Keratinocyte (primary cell): ENCODE results near the gene UVSSA. TPM values are rescaled to one million over a fixed set of nuclear protein-coding genes. Genes with fewer than 3 reads are reported as not detected.

Source experiments
- DNase-seq: peaks from one replicate; pipeline ENCODE4 v3.0.0-alpha.2; 2011; ENCODE audit warnings: low read depth, missing footprints, low spot score
- FAIRE-seq: peaks from 2 replicates; lab custom pipeline; 2011; peaks lifted over from hg19 to GRCh38; lab: Jason Lieb, UNC
- H2AFZ ChIP-seq: 2 replicates; pipeline ENCODE4 v1.6.0; 2012; ENCODE audit warnings: low read length, control low read depth, inconsistent platforms; ENCODE audit not compliant: control insufficient read depth
- H3K27ac ChIP-seq: 2 replicates; pipeline ENCODE4 v1.5.1; 2011; ENCODE audit warnings: low read length; ENCODE audit not compliant: control insufficient read depth, insufficient read depth
- H3K27me3 ChIP-seq: 3 replicates; pipeline ENCODE4 v1.6.0; 2011; ENCODE audit warnings: low read length; ENCODE audit not compliant: control insufficient read depth, insufficient read depth; ENCODE audit errors: extremely low read depth
- H3K36me3 ChIP-seq, 2 experiments: 2 replicates in 1 of 2; 3 replicates in 1 of 2; pipeline ENCODE4 v1.5.1; 2011; ENCODE audit warnings: low read length in 2 of 2, mild to moderate bottlenecking in 1 of 2; ENCODE audit not compliant: control insufficient read depth in 2 of 2, insufficient read depth in 2 of 2; ENCODE audit errors: extremely low read depth in 1 of 2
- H3K4me1 ChIP-seq: 3 replicates; pipeline ENCODE4 v1.5.1; 2011; ENCODE audit warnings: low read length; ENCODE audit not compliant: control insufficient read depth, insufficient read depth; ENCODE audit errors: extremely low read depth
- H3K4me2 ChIP-seq: 3 replicates; pipeline ENCODE4 v1.6.0; 2011; ENCODE audit warnings: low read depth, low read length; ENCODE audit not compliant: control insufficient read depth, insufficient read depth; ENCODE audit errors: extremely low read depth
- H3K4me3 ChIP-seq, 3 experiments: fragments of 200-600 bp in 1 of 3; sonication (generic) in 1 of 3; 2 replicates in 2 of 3; 3 replicates in 1 of 3; pipeline ENCODE4 v1.5.1; 2011 to 2016; ENCODE audit warnings: low read length in 3 of 3, mild to moderate bottlenecking in 3 of 3, control low read depth in 2 of 3, inconsistent platforms in 1 of 3, low read depth in 1 of 3, mixed read lengths in 1 of 3, mixed run types in 1 of 3, moderate library complexity in 1 of 3; ENCODE audit not compliant: control insufficient read depth in 2 of 3, insufficient read depth in 2 of 3; ENCODE audit errors: extremely low read depth in 1 of 3
- H3K79me2 ChIP-seq: 2 replicates; pipeline ENCODE4 v1.6.0; 2012; ENCODE audit warnings: low read length; ENCODE audit not compliant: control insufficient read depth, insufficient read depth
- H3K9ac ChIP-seq: 3 replicates; pipeline ENCODE4 v1.6.0; 2011; ENCODE audit warnings: low read length; ENCODE audit not compliant: control insufficient read depth, insufficient read depth; ENCODE audit errors: extremely low read depth
- H3K9me1 ChIP-seq: 3 replicates; pipeline ENCODE4 v1.6.0; 2011; ENCODE audit warnings: low read length; ENCODE audit not compliant: control insufficient read depth, insufficient read depth; ENCODE audit errors: extremely low read depth
- H3K9me3 ChIP-seq: 2 replicates; pipeline ENCODE4 v1.5.1; 2012; ENCODE audit warnings: low read depth, low read length; ENCODE audit not compliant: control insufficient read depth
- H4K20me1 ChIP-seq: 3 replicates; pipeline ENCODE4 v1.6.0; 2011; ENCODE audit warnings: low read length; ENCODE audit not compliant: control insufficient read depth, insufficient read depth; ENCODE audit errors: extremely low read depth
- EZH2 ChIP-seq: IDR thresholded peaks from one replicate; pipeline ENCODE4 v1.6.1; 2012; ENCODE audit warnings: inconsistent platforms, mild to moderate bottlenecking, low read length, moderate library complexity
- dilution Hi-C: fragments of 300-500 bp; cut with MboI; formaldehyde crosslinking; loops from one replicate; pipeline ENCODE4 v1.7.0; 2020; ENCODE audit warnings: low sequenced_read_pairs; ENCODE audit not compliant: extremely low pct_ligation_motif_present
- polyA plus RNA-seq, 5 experiments: library from polyadenylated mRNA; depleted of rRNA in 3 of 5; stranded (reverse) in 3 of 5; stranded (forward) in 1 of 5; unstranded in 1 of 5; fragments of >200 nt; gene quantifications; 1 replicate in 1 of 5; 2 replicates in 3 of 5; 3 replicates in 1 of 5; pipeline versions ENCODE4 v1.2.1 to v1.2.3, GENCODE V29; 2011 to 2012; ENCODE audit warnings: missing spikeins in 2 of 5, low read depth in 1 of 5, low replicate concordance in 1 of 5
- TF ChIP-seq, protein P1 (sequence below), 3 experiments: IDR thresholded peaks in 1 of 3; conservative IDR thresholded peaks in 1 of 3; optimal IDR thresholded peaks in 1 of 3; 2 replicates in 2 of 3; 3 replicates in 1 of 3; pipeline versions ENCODE3 to v1.5.1; 2011; ENCODE audit warnings: low read length in 3 of 3, mild to moderate bottlenecking in 3 of 3, moderate library complexity in 2 of 3, control low read depth in 1 of 3, inconsistent platforms in 1 of 3; ENCODE audit not compliant: insufficient read depth in 2 of 3; ENCODE audit errors: extremely low read depth in 1 of 3

UVSSA gene
- polyA plus RNA-seq, 1 donor (not counting 4 experiments of a cell fraction or from before 2014, with no cell fraction given), result 4.7 TPM

DNA sequence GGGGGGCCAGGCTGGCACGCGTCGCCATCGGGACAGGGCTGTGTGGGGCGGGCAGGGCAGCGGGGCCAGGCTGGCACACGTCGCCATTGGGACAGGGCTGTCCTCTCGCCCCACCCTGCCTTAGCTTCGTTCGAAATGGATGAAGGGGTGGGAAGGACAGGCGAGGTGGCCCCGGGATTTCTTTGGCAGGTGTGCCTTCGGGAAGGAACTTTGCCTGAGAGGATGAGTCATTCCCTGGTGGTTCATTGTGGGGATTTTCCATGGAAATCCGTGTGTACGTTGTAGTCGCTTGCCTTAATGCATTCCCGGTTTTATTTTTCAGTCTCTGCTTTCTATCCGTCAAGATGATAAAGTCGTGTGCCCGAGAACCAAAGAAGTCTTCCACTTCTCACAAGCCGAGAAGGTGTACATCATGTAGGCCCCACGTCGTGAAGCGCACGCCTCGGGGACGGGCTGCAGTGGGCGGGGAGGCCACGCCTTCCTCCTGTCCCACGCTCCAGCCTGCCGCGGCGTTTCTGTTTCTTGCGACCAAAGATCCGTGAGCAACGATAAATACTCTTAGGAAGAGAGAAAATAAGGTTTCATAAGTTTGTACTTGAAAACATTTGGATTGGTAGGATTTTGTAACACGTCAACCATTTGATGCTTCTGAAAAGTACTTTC, 8.1 kb upstream of the UVSSA start:
- no peak overlapping the region for H3K27ac ChIP-seq

DNA sequence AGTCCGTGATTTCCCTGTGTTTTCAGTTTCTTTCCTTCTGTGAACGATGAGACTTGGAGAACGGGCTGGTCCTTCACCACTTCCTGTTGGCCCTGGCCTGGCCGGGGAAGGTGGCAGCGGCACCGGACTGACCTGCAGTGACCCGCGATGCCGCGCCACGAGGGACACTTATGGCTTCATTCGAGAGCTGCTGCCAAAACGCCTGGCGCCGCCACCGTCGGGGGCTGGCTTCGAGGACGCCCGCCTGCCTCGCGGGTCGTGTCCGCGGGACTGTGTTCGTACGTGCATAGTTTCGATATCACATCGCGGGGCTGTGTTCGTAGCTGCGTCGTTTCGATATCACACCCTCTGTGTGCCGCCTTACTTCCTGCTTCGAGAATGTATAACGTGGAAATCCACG, 7.5 kb upstream of the UVSSA start:
- Histone ChIP-seq H3K36me3 (peaks cover 49 to 53% of the 10 kb centered on the region in 2 experiments), H3K27me3 (no peaks in the 10 kb centered on the region), H3K9ac (no peak overlapping the region), H3K4me3 (no peak overlapping the region), H2AFZ (no peak overlapping the region), H4K20me1 (no peaks in the 10 kb centered on the region), H3K9me3 (peaks cover 13% of the 10 kb centered on the region), H3K27ac (no peak overlapping the region), H3K79me2 (no peaks in the 10 kb centered on the region), H3K4me2 (no peak overlapping the region), H3K4me1 (no peaks in the 10 kb centered on the region), H3K9me1 (no peaks in the 10 kb centered on the region)
- TF ChIP-seq EZH2, result no peak
- TF ChIP-seq, protein P1, sequence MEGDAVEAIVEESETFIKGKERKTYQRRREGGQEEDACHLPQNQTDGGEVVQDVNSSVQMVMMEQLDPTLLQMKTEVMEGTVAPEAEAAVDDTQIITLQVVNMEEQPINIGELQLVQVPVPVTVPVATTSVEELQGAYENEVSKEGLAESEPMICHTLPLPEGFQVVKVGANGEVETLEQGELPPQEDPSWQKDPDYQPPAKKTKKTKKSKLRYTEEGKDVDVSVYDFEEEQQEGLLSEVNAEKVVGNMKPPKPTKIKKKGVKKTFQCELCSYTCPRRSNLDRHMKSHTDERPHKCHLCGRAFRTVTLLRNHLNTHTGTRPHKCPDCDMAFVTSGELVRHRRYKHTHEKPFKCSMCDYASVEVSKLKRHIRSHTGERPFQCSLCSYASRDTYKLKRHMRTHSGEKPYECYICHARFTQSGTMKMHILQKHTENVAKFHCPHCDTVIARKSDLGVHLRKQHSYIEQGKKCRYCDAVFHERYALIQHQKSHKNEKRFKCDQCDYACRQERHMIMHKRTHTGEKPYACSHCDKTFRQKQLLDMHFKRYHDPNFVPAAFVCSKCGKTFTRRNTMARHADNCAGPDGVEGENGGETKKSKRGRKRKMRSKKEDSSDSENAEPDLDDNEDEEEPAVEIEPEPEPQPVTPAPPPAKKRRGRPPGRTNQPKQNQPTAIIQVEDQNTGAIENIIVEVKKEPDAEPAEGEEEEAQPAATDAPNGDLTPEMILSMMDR (optimal IDR thresholded peaks at IDR 0.05 in 1 of 3, IDR thresholded peaks at IDR 0.05 in 1 of 3, conservative IDR thresholded peaks at IDR 0.05 in 1 of 3; ENCODE audit: extremely low read depth in 1 of 3, insufficient read depth in 2 of 3, low read length in 3 of 3), result no peak
- dilution Hi-C loops, result no loop called here
- DNase-seq, result no peak
- FAIRE-seq, result no peak

More for the DNA sequence above, 8.1 kb upstream of the UVSSA start:
- Histone ChIP-seq H2AFZ (no peak overlapping the region), H3K36me3 (peaks cover 54 to 56% of the 10 kb centered on the region in 2 experiments), H3K4me1 (no peaks in the 10 kb centered on the region), H3K27me3 (no peaks in the 10 kb centered on the region), H3K4me3 (no peak overlapping the region), H3K79me2 (no peaks in the 10 kb centered on the region), H3K9me3 (peaks cover 13% of the 10 kb centered on the region), H4K20me1 (no peaks in the 10 kb centered on the region), H3K4me2 (no peak overlapping the region), H3K9me1 (no peaks in the 10 kb centered on the region), H3K9ac (no peak overlapping the region)
- FAIRE-seq (no peak), DNase-seq (no peak)
- dilution Hi-C loops, result no loop called here
- TF ChIP-seq, protein P1 (optimal IDR thresholded peaks at IDR 0.05 in 1 of 3, IDR thresholded peaks at IDR 0.05 in 1 of 3, conservative IDR thresholded peaks at IDR 0.05 in 1 of 3; ENCODE audit: extremely low read depth in 1 of 3, insufficient read depth in 2 of 3, low read length in 3 of 3), result no peak
- TF ChIP-seq EZH2, result no peak
